IMR-90 (cell line): ENCODE measurements around the gene GPC5. TPM values are rescaled to one million over a fixed set of nuclear protein-coding genes. Genes with fewer than 3 reads are reported as not detected.

Experiments used
- ATAC-seq: fragments of 200-7000 bp; cut with Tn5 transposase; 2 replicates; pipeline ENCODE4 v1.9.1; 2020; ENCODE audit warnings: low read depth, mild to moderate bottlenecking, moderate library complexity
- BruUV-seq: library from RNA; stranded (reverse); fragments of 400-500 nt; replicated peaks from 2 replicates; lab custom pipeline; 2021; lab: Mats Ljungman, UMichigan
- CTCF ChIA-PET: fragments of 300-600 bp; formaldehyde crosslinking; extraction: SDS; loops from one replicate; lab custom pipeline; 2021; ENCODE audit warnings: antibody characterized with exemption; lab: Yijun Ruan, JAX
- POLR2A ChIA-PET: fragments of 300-600 bp; sonication (Branson Sonifier 250); formaldehyde crosslinking; loops from one replicate; lab custom pipeline; 2022; ENCODE audit warnings: antibody characterized with exemption; ENCODE audit not compliant: unreplicated experiment; lab: Charles Lee
- DNase-seq: peaks from one replicate; pipeline ENCODE4 v3.0.0; 2013
- H2AFZ ChIP-seq: replicated peaks from 2 replicates; pipeline ENCODE3; 2013; ENCODE audit warnings: low read length, mild to moderate bottlenecking; ENCODE audit not compliant: poor library complexity
- H2AK5ac ChIP-seq: 2 replicates; pipeline ENCODE4 v1.6.1; 2013; ENCODE audit warnings: low read depth, low read length, inconsistent platforms
- H2AK9ac ChIP-seq: replicated peaks from 2 replicates; pipeline ENCODE3; 2013; ENCODE audit warnings: mild to moderate bottlenecking, low read depth, low read length, moderate library complexity; ENCODE audit not compliant: poor library complexity
- H2BK120ac ChIP-seq: 2 replicates; pipeline ENCODE4 v1.6.1; 2013; ENCODE audit warnings: low read depth, low read length, inconsistent platforms
- H2BK15ac ChIP-seq: 3 replicates; pipeline ENCODE4 v1.6.1; 2013; ENCODE audit warnings: low read depth, low read length, inconsistent platforms
- H2BK20ac ChIP-seq: 2 replicates; pipeline ENCODE4 v1.6.1; 2013; ENCODE audit warnings: low read depth, mild to moderate bottlenecking, inconsistent platforms, low read length, moderate library complexity
- H2BK5ac ChIP-seq: 2 replicates; pipeline ENCODE4 v1.6.1; 2013; ENCODE audit warnings: mild to moderate bottlenecking, low read depth, low read length, inconsistent platforms; ENCODE audit not compliant: poor library complexity, severe bottlenecking
- H3K14ac ChIP-seq: replicated peaks from 2 replicates; pipeline ENCODE4 v1.6.1; 2013; ENCODE audit warnings: low read depth, low read length, inconsistent platforms
- H3K18ac ChIP-seq: 2 replicates; pipeline ENCODE4 v1.6.1; 2013; ENCODE audit warnings: low read depth, low read length, control low read depth
- H3K23ac ChIP-seq: 2 replicates; pipeline ENCODE4 v1.6.1; 2013; ENCODE audit warnings: low read depth, low read length, inconsistent platforms
- H3K27ac ChIP-seq: 2 replicates; pipeline ENCODE4 v1.5.1; 2013; ENCODE audit warnings: mild to moderate bottlenecking, control low read depth, low read length; ENCODE audit not compliant: insufficient read depth
- H3K27me3 ChIP-seq: 2 replicates; pipeline ENCODE4 v1.6.1; 2013; ENCODE audit warnings: low read length; ENCODE audit not compliant: control insufficient read depth, insufficient read depth
- H3K36me3 ChIP-seq: 2 replicates; pipeline ENCODE4 v1.6.1; 2013; ENCODE audit warnings: low read length, mixed read lengths; ENCODE audit not compliant: control insufficient read depth, insufficient read depth
- H3K4ac ChIP-seq: 2 replicates; pipeline ENCODE4 v1.6.1; 2013; ENCODE audit warnings: low read depth, low read length, inconsistent platforms
- H3K4me1 ChIP-seq: 2 replicates; pipeline ENCODE4 v1.6.1; 2013; ENCODE audit warnings: low read length, mixed read lengths; ENCODE audit not compliant: control insufficient read depth, insufficient read depth
- H3K4me2 ChIP-seq: 2 replicates; pipeline ENCODE4 v1.6.1; 2013; ENCODE audit warnings: low read depth, mild to moderate bottlenecking, control low read depth, low read length, moderate library complexity
- H3K4me3 ChIP-seq: 2 replicates; pipeline ENCODE4 v1.5.1; 2013; ENCODE audit warnings: low read depth, mild to moderate bottlenecking, control low read depth, low read length, moderate library complexity; ENCODE audit not compliant: insufficient read depth
- H3K56ac ChIP-seq: 2 replicates; pipeline ENCODE4 v1.6.1; 2013; ENCODE audit warnings: low read length, inconsistent platforms; ENCODE audit not compliant: insufficient read depth; ENCODE audit errors: extremely low read depth
- H3K79me1 ChIP-seq, 2 experiments: 2 replicates each; pipeline ENCODE4 v1.6.1; 2013; ENCODE audit warnings: low read length in 2 of 2, inconsistent platforms in 1 of 2, low read depth in 1 of 2
- H3K9ac ChIP-seq: 2 replicates; pipeline ENCODE4 v1.6.1; 2013; ENCODE audit warnings: low read depth, low read length, control low read depth
- H3K9me1 ChIP-seq: 2 replicates; pipeline ENCODE4 v1.6.1; 2013; ENCODE audit warnings: low read length, inconsistent platforms; ENCODE audit not compliant: insufficient read depth
- H3K9me3 ChIP-seq: 2 replicates; pipeline ENCODE4 v1.6.1; 2013; ENCODE audit warnings: low read length; ENCODE audit not compliant: control insufficient read depth, insufficient read depth
- H4K20me1 ChIP-seq: 2 replicates; pipeline ENCODE4 v1.6.1; 2013; ENCODE audit warnings: low read length, inconsistent platforms; ENCODE audit not compliant: insufficient read depth
- H4K5ac ChIP-seq: 2 replicates; pipeline ENCODE4 v1.6.1; 2013; ENCODE audit warnings: mild to moderate bottlenecking, low read depth, low read length, control low read depth
- H4K8ac ChIP-seq, 2 experiments: 2 replicates each; pipeline ENCODE4 v1.6.1; 2013; ENCODE audit warnings: low read depth in 2 of 2, low read length in 2 of 2, control low read depth in 1 of 2, inconsistent platforms in 1 of 2
- H4K91ac ChIP-seq: 2 replicates; pipeline ENCODE4 v1.6.1; 2013; ENCODE audit warnings: low read depth, low read length, inconsistent platforms; ENCODE audit not compliant: insufficient read depth
- BHLHE40 ChIP-seq: fragments of 150-350 bp; IDR thresholded peaks from 2 replicates; pipeline ENCODE4 v1.6.1; 2016; ENCODE audit warnings: mild to moderate bottlenecking, low read depth, low read length
- ELK1 ChIP-seq: fragments of 150-350 bp; IDR thresholded peaks from 2 replicates; pipeline ENCODE4 v1.6.1; 2016; ENCODE audit warnings: low read depth, mild to moderate bottlenecking, low read length, moderate library complexity, borderline replicate concordance
- FOS ChIP-seq: fragments of 150-350 bp; IDR thresholded peaks from 2 replicates; pipeline ENCODE4 v1.6.1; 2016; ENCODE audit warnings: low read depth, low read length
- MAFK ChIP-seq: IDR thresholded peaks from 2 replicates; pipeline ENCODE4 v1.6.1; 2012; ENCODE audit warnings: low read depth, low read length, improper control_type of control experiment
- POLR2A ChIP-seq: IDR thresholded peaks from 2 replicates; pipeline ENCODE4 v1.6.1; 2012; ENCODE audit warnings: mild to moderate bottlenecking, low read depth, low read length
- RAD21 ChIP-seq: IDR thresholded peaks from 2 replicates; pipeline ENCODE4 v1.6.1; 2012; ENCODE audit warnings: low read length, improper control_type of control experiment
- SMC3 ChIP-seq: fragments of 150-350 bp; IDR thresholded peaks from 2 replicates; pipeline ENCODE4 v1.6.1; 2016; ENCODE audit warnings: low read depth, mild to moderate bottlenecking, antibody characterized with exemption, low read length, moderate library complexity
- WGBS, 2 experiments: methylation state at CpG; one replicate each; pipeline versions ENCODE4 v1.1.5 to v1.1.7; 2013; ENCODE audit warnings: missing lambda C conversion rate in 2 of 2; ENCODE audit not compliant: insufficient read length in 1 of 2; ENCODE audit errors: extremely low coverage in 2 of 2; 5-methylcytosine and 5-hydroxymethylcytosine counted together
- dilution Hi-C: fragments of 300-500 bp; cut with HindIII; formaldehyde crosslinking; loops from one replicate; pipeline ENCODE4 v1.14.3; 2018; ENCODE audit warnings: low sequenced_read_pairs; ENCODE audit not compliant: unreplicated experiment
- in situ Hi-C: fragments of 300-500 bp; cut with MboI; formaldehyde crosslinking; loops from 3 replicates; pipeline ENCODE4 v1.14.3; 2019; ENCODE audit warnings: low sequenced_read_pairs, inconsistent platforms, mixed read lengths
- intact Hi-C: fragments of 100-400 bp; cut with micrococcal nuclease; formaldehyde crosslinking; loops from 2 replicates; pipeline ENCODE4 v1.10.0; 2022
- polyA plus RNA-seq, 3 experiments: library from polyadenylated mRNA; depleted of rRNA; stranded (reverse); fragments of >200 nt; gene quantifications; 2 replicates each; pipeline ENCODE4 v1.2.3, GENCODE V29; 2012; ENCODE audit warnings: low replicate concordance in 1 of 3
- total RNA-seq: library from RNA; depleted of rRNA; stranded (reverse); fragments of >200 nt; gene quantifications from 2 replicates; pipeline ENCODE4 v1.2.3, GENCODE V29; 2012
- TF ChIP-seq, protein P1 (sequence below): conservative IDR thresholded peaks from 2 replicates; pipeline ENCODE4 v1.5.1; 2012; ENCODE audit warnings: mild to moderate bottlenecking, low read depth, low read length, improper control_type of control experiment

The GPC5 gene
- total and polyA plus RNA-seq, 2 of the 4 experiments (the other 2 are of a cell fraction), result 0.94 to 1.8 TPM

DNA sequence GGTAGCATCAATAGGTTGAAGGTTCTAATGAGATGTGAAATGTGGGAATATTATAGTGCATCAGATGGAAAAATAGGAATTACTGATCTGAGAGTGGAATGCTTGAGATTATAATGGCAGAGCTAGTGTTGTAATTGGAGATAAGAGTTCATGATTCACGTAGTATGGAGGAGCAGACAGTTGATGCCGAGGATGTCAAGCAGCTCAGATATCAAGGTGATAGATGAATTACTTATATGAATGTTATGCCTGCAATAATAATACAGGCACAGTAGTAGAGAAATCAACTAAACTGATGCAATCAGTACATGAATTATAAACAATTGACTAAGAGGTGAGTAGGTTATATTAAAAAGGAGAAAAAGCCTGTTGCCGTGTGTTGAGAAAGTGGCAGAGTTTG, 1035.0 kb downstream of the GPC5 start:
- Histone ChIP-seq H2AK5ac (no peak overlapping the region), H3K27ac (no peak overlapping the region), H3K79me1 (no peaks in the 10 kb centered on the region), H3K36me3 (no peaks in the 10 kb centered on the region), H3K9me3 (no peaks in the 10 kb centered on the region), H3K23ac (no peak overlapping the region), H3K18ac (no peak overlapping the region), H3K4me2 (no peak overlapping the region), H2AK9ac (no peak overlapping the region), H4K5ac (no peak overlapping the region), H3K56ac (no peak overlapping the region), H3K4me3 (no peak overlapping the region), H4K8ac (no peak overlapping the region), H3K9me1 (no peaks in the 10 kb centered on the region), H4K91ac (no peak overlapping the region), H3K4me1 (no peaks in the 10 kb centered on the region), H2AFZ (no peak overlapping the region), H3K27me3 (no peaks in the 10 kb centered on the region), H3K9ac (no peak overlapping the region), H4K20me1 (no peaks in the 10 kb centered on the region), H3K14ac (no peak overlapping the region), H2BK5ac (no peak overlapping the region), H3K4ac (no peak overlapping the region), H2BK20ac (no peak overlapping the region), H2BK15ac (no peak overlapping the region), H2BK120ac (no peak overlapping the region)
- intact Hi-C loops (no loop called here), dilution Hi-C loops (no loop called here), in situ Hi-C loops (no loop called here)
- POLR2A ChIA-PET, result no interaction called here
- no TSS peak for BruUV-seq
- 80% methylated on average over 1 of the region's 3 CpGs; no CpG with 5 or more reads in 1 of the 2 experiments for WGBS, 2 experiments
- DNase-seq, result no peak
- CTCF ChIA-PET, result interaction anchor here (0.6 kb wide), 1 partner anchor 200 kb away, joined by 3 read pairs; no protein-coding TSS in a partner anchor
- TF ChIP-seq FOS, result no peak
- no peak for TF ChIP-seq BHLHE40
- no peak for TF ChIP-seq SMC3
- no peak for TF ChIP-seq MAFK
- TF ChIP-seq RAD21, result no peak
- TF ChIP-seq ELK1, result no peak
- TF ChIP-seq, protein P1, sequence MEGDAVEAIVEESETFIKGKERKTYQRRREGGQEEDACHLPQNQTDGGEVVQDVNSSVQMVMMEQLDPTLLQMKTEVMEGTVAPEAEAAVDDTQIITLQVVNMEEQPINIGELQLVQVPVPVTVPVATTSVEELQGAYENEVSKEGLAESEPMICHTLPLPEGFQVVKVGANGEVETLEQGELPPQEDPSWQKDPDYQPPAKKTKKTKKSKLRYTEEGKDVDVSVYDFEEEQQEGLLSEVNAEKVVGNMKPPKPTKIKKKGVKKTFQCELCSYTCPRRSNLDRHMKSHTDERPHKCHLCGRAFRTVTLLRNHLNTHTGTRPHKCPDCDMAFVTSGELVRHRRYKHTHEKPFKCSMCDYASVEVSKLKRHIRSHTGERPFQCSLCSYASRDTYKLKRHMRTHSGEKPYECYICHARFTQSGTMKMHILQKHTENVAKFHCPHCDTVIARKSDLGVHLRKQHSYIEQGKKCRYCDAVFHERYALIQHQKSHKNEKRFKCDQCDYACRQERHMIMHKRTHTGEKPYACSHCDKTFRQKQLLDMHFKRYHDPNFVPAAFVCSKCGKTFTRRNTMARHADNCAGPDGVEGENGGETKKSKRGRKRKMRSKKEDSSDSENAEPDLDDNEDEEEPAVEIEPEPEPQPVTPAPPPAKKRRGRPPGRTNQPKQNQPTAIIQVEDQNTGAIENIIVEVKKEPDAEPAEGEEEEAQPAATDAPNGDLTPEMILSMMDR, result no peak
- no peak for TF ChIP-seq POLR2A
- ATAC-seq, result no peak
